GM12874 (cell line): Measurements from ENCODE around the gene ATP11A.

Experiments used
- TF ChIP-seq, protein P1 (sequence below): IDR thresholded peaks from 2 replicates; pipeline ENCODE4 v1.5.1; 2011; ENCODE audit warnings: low read depth, mild to moderate bottlenecking, control low read depth, low read length, moderate library complexity; ENCODE audit not compliant: insufficient read depth

ATP11A gene

DNA sequence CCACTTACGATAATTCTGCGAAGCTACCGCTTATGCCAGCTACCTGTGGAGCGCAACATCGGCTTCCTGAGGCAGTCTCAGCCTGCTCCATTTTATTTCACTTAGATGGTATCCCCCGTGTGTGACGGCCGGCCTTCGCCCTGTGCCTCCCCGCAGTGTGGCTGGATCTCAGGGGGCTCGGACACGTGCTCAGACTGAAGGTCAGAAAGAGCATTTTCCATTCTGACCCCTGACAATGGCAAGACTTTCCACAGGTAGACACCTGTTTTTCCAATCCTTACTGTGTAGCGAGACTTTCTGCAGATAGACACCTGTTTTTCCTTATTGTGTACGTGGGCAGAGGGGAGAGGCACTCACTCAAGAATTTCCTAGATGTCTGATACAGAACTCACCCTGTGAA lies 52.7 kb downstream of the ATP11A start:
- TF ChIP-seq, protein P1, sequence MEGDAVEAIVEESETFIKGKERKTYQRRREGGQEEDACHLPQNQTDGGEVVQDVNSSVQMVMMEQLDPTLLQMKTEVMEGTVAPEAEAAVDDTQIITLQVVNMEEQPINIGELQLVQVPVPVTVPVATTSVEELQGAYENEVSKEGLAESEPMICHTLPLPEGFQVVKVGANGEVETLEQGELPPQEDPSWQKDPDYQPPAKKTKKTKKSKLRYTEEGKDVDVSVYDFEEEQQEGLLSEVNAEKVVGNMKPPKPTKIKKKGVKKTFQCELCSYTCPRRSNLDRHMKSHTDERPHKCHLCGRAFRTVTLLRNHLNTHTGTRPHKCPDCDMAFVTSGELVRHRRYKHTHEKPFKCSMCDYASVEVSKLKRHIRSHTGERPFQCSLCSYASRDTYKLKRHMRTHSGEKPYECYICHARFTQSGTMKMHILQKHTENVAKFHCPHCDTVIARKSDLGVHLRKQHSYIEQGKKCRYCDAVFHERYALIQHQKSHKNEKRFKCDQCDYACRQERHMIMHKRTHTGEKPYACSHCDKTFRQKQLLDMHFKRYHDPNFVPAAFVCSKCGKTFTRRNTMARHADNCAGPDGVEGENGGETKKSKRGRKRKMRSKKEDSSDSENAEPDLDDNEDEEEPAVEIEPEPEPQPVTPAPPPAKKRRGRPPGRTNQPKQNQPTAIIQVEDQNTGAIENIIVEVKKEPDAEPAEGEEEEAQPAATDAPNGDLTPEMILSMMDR = no peak

DNA sequence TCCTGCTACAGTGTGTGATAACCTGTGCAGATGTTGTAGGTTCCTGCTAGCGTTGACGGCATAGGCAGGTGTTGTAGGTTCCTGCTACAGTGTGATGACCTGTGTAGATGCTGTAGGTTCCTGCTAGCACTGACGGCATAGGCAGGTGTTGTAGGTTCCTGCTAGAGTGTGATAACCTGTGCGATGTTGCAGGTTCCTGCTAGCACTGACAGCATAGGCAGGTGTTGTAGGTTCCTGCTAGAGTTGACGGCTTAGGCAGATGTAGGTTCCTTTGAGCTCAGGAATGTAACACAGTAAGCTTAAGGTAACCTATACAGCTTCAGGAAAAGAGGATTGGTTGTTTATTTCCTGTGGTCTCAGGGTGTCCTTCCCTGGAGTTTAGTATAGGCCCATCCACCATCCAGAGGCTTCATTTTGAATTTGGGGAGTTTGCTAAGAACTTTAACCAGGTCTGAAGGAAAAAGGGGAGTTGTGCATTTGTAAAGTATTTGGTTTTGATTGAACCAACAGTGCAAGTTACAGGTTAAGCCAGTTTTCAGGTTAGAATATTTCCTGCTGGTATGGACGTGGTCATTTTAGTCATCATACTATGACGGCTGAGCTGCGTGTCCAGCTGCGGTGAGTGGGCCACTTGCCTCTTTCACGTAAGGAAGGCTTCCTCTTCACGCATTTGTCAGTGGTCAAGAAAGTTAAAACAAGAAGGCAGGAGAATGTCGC lies 53.8 kb downstream of the ATP11A start:
- TF ChIP-seq, protein P1 = no peak

DNA sequence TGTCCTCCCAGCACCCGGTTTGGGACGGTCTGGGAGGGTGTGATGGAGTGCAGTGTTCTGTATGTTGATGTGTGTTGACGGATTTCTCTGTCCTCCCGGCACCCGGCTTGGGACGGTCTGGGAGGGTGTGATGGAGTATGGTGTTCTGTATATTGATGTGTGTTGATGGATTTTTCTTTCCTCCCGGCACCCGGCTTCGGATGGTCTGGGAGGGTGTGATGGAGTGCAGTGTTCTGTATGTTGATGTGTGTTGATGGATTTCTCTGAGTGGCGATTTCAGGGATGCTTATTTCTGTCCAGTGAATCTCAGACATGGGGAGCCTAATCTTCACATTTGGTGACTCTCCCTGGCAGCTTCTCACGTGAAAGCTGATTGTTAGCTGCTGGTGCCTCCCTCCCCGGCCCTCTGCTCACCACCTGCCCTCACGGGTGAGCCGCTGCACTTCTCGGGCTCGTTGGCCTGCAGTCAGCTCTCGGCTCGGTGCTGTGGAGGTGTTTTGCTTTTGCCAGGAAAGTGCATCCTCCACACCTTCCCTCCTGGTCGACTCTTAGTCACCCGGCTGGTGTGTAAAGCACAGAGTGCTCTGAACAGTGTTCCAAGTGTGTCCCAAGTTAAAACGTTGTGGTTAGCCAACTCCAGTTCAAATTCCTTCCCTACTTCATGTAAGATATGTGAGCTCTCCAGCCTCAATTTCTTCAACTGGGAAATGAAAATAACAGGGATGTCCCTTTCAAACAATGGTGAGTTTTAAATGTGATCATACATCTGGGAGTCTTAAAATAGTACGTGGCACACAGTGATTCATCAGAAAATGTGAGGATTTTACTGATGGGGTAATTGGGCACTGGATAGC lies 54.6 kb downstream of the ATP11A start:
- TF ChIP-seq, protein P1 = no peak

DNA sequence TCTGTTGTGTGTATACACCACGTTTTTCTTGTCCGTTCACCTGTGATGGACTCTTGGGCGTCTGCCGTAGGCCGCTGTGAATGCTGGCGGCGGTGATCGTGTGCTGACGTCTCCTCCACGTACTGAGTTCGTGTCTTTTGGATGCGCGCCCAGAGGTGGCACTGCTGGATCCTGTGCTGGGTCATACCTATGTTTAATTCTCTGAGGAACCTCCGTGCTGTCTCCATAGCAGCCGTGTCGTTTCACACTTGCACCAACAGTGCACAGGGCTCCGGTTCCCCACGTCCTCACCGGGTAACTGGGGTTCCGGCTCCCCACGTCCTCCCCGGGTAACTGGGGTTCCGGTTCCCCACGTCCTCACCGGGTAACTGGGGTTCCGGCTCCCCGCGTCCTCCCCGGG lies 56.2 kb downstream of the ATP11A start:
- TF ChIP-seq, protein P1 = no peak

DNA sequence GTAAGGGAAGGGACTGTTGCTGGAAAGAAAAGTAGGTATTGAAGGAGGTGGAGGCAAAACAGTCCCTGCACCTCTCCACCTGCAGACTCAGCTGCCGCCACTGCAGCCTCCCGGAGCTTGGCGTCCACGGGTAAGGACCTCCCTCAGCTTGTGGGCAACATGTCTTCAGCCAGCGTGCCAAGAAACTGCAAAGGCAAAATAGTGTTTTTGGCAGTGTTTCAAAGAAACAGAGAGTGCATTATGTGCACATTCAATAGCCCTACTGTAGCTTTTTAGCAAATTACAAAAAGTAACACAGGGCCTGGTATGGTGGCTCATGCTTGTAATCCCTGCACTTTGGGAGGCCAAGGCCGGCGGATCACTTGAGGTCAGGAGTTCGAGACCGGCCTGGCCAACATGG lies 57.4 kb downstream of the ATP11A start:
- TF ChIP-seq, protein P1 = no peak

DNA sequence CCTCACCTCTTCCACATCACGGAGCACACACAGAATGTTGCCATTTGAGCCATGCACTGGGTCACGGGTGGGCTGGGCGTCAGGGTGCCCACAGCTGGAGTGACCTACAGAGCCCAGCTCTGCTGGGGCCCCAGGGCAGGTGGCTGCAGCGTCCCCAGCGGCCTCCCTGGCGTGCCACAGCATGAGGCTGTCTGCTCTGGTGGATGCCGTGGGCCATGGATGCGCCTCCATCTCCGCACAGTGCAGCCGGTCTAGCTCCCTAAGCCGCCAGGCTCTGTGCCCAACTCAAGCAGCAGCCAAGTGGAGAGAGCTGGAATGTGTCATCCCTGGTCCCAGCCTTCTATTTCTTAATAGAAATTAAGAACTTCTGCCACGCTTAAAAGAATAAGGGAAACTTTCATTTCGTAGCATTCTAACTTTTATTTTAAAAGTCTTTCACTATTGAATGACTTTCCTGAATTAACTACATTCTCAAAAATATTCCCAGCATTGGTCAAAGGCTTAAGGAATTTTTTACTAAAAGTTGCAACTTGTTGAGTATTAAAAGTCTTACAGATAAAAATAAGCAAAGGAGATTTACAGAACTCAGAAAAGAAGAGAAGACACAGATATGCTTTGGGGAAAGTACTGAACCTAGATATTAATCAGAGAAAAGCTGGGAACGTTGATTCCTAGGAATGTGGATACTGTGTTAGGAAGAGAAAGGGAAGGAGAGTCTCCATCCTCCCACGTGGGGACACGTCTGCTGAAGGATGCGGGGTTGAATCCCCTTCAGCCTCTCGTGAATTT lies 59.3 kb downstream of the ATP11A start:
- TF ChIP-seq, protein P1 = no peak

DNA sequence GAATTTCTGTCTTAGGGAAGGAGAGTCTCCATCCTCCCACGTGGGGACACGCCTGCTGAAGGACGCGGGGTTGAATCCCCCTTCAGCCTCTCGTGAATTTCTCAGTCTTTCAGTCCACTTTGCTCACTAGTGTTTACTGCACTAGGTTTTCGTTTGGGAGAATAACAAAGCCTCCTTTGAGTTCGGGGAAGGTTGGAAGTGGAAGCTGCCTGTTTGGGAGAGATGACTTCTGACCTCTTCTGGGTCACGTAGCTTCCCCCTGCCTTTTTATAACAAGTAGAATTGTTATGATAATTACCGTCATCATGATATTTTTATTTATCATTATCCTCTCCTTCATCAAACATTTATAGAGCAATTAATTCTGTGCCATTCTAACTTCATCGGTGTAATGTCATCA lies 60.7 kb downstream of the ATP11A start:
- TF ChIP-seq, protein P1 = no peak
